ENCODE results near the gene CPEB2. TPM values are rescaled to one million over a fixed set of nuclear protein-coding genes. Genes with fewer than 3 reads are reported as not detected.

The CPEB2 gene
- total RNA-seq, 1 donor = 23.9 TPM

- no peak for DNase-seq (ENCODE audit: insufficient read length, low spot score, missing footprints)
- no peak overlapping the region for H3K4me3 ChIP-seq (ENCODE audit: insufficient read depth, low read length)
- H3K27me3 ChIP-seq (ENCODE audit: insufficient read depth, low read length) = no peaks in the 10 kb centered on the region
- H4K20me1 ChIP-seq (ENCODE audit: insufficient read depth, low read length) = peaks cover 5% of the 10 kb centered on the region
- H3K27ac ChIP-seq (ENCODE audit: low read depth, low read length) = no peak overlapping the region
- H3K36me3 ChIP-seq (ENCODE audit: insufficient read depth, low read length) = peaks cover 71% of the 10 kb centered on the region
- H3K4me1 ChIP-seq (ENCODE audit: insufficient read depth, low read length) = peaks cover 35% of the 10 kb centered on the region
- no peak for TF ChIP-seq CTCF (IDR thresholded peaks at IDR 0.05; ENCODE audit: extremely low read depth, low read depth, low read length)
- H3K4me2 ChIP-seq (ENCODE audit: insufficient read depth, low read length) = peak overlapping the region; percentile 43
- no peak overlapping the region for H2AFZ ChIP-seq (ENCODE audit: low read length)
- H3K9me3 ChIP-seq (ENCODE audit: low read depth, low read length) = no peaks in the 10 kb centered on the region
- H3K79me2 ChIP-seq (ENCODE audit: insufficient read depth, low read length) = peaks cover 96% of the 10 kb centered on the region
Observed at GRCh38 chr4:15020502-15021286, 18.4 kb downstream of the CPEB2 start.

GRCh38 chr4:15021311-15021710 lies 19.0 kb downstream of the CPEB2 start:
- Histone ChIP-seq H3K79me2 (ENCODE audit: insufficient read depth, low read length) (peaks cover 96% of the 10 kb centered on the region), H3K4me2 (ENCODE audit: insufficient read depth, low read length) (peak overlapping the region; percentile 43), H4K20me1 (ENCODE audit: insufficient read depth, low read length) (peaks cover 5% of the 10 kb centered on the region), H3K36me3 (ENCODE audit: insufficient read depth, low read length) (peaks cover 70% of the 10 kb centered on the region), H3K4me1 (ENCODE audit: insufficient read depth, low read length) (peaks cover 30% of the 10 kb centered on the region), H3K27me3 (ENCODE audit: insufficient read depth, low read length) (no peaks in the 10 kb centered on the region), H3K27ac (ENCODE audit: low read depth, low read length) (no peak overlapping the region), H3K4me3 (ENCODE audit: insufficient read depth, low read length) (no peak overlapping the region), H3K9me3 (ENCODE audit: low read depth, low read length) (no peaks in the 10 kb centered on the region), H2AFZ (ENCODE audit: low read length) (no peak overlapping the region)
- TF ChIP-seq CTCF (IDR thresholded peaks at IDR 0.05; ENCODE audit: extremely low read depth, low read depth, low read length) = no peak
- no peak for DNase-seq (ENCODE audit: insufficient read length, low spot score, missing footprints)

GRCh38 chr4:15021946-15022345 lies 19.7 kb downstream of the CPEB2 start:
- peaks cover 69% of the 10 kb centered on the region for H3K36me3 ChIP-seq (ENCODE audit: insufficient read depth, low read length)
- H2AFZ ChIP-seq (ENCODE audit: low read length) = no peak overlapping the region
- DNase-seq (ENCODE audit: insufficient read length, low spot score, missing footprints) = no peak
- no peak for TF ChIP-seq CTCF (IDR thresholded peaks at IDR 0.05; ENCODE audit: extremely low read depth, low read depth, low read length)
- peaks cover 96% of the 10 kb centered on the region for H3K79me2 ChIP-seq (ENCODE audit: insufficient read depth, low read length)
- no peak overlapping the region for H3K27ac ChIP-seq (ENCODE audit: low read depth, low read length)
- peaks cover 28% of the 10 kb centered on the region for H3K4me1 ChIP-seq (ENCODE audit: insufficient read depth, low read length)
- no peaks in the 10 kb centered on the region for H3K27me3 ChIP-seq (ENCODE audit: insufficient read depth, low read length)
- H4K20me1 ChIP-seq (ENCODE audit: insufficient read depth, low read length) = peaks cover 5% of the 10 kb centered on the region
- H3K4me2 ChIP-seq (ENCODE audit: insufficient read depth, low read length) = no peak overlapping the region
- no peak overlapping the region for H3K4me3 ChIP-seq (ENCODE audit: insufficient read depth, low read length)
- no peaks in the 10 kb centered on the region for H3K9me3 ChIP-seq (ENCODE audit: low read depth, low read length)

DNA sequence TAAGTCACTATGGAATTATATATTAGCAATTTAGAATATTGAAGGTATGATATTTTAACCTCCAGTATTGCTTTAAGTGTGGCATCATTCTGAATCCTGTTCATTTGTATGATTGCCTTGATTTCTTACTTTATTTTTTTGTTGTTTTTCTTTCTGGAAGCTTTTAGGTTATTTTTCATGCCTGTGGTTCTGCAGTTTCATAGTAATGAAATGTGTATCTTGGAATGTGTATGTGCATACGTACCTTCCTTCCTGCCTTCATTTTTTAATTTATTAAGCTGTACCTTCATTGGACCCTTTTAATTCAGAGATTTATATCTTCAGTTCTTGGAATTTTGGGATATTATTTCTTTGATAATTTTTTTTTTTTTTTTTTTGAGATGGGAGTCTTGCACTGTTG lies 22.1 kb downstream of the CPEB2 start:
- TF ChIP-seq CTCF (IDR thresholded peaks at IDR 0.05; ENCODE audit: extremely low read depth, low read depth, low read length) = no peak
- Histone ChIP-seq H3K4me3 (ENCODE audit: insufficient read depth, low read length) (no peak overlapping the region), H3K9me3 (ENCODE audit: low read depth, low read length) (no peaks in the 10 kb centered on the region), H2AFZ (ENCODE audit: low read length) (no peak overlapping the region), H4K20me1 (ENCODE audit: insufficient read depth, low read length) (peaks cover 11% of the 10 kb centered on the region), H3K36me3 (ENCODE audit: insufficient read depth, low read length) (peaks cover 57% of the 10 kb centered on the region), H3K4me2 (ENCODE audit: insufficient read depth, low read length) (no peak overlapping the region), H3K79me2 (ENCODE audit: insufficient read depth, low read length) (peaks cover 98% of the 10 kb centered on the region), H3K27me3 (ENCODE audit: insufficient read depth, low read length) (no peaks in the 10 kb centered on the region), H3K4me1 (ENCODE audit: insufficient read depth, low read length) (peaks cover 26% of the 10 kb centered on the region), H3K27ac (ENCODE audit: low read depth, low read length) (no peak overlapping the region)
- no peak for DNase-seq (ENCODE audit: insufficient read length, low spot score, missing footprints)
